ENCODE data around the gene EVL.
"Not testable (repeated sequence)": the region's sequence is repeated elsewhere in the genome, so short reads cannot be mapped to it uniquely, and the experiment has no call there.

DNA sequence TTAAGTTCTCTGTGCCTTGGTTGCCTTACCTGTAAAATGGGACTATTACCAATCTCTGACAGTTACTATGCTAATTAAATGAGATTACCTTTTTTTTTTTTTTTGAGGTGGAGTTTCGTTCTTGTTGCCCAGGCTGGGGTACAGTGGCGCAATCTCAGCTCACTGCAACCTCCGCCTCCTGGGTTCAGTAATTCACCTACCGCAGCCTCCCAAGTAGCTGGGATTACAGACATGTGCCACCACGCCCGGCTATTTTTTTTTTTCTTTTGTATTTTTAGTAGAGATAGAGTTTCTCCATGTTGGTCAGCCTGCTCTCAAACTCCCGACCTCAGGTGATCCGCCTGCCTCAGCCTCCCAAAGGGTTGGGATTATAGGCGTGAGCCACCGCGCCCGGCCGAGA lies 35.2 kb upstream of the EVL start:
- TF ChIP-seq POLR2A (IDR thresholded peaks at IDR 0.05; ENCODE audit: extremely low read depth, insufficient read length), result not testable (repeated sequence)
- TF ChIP-seq, protein P1, sequence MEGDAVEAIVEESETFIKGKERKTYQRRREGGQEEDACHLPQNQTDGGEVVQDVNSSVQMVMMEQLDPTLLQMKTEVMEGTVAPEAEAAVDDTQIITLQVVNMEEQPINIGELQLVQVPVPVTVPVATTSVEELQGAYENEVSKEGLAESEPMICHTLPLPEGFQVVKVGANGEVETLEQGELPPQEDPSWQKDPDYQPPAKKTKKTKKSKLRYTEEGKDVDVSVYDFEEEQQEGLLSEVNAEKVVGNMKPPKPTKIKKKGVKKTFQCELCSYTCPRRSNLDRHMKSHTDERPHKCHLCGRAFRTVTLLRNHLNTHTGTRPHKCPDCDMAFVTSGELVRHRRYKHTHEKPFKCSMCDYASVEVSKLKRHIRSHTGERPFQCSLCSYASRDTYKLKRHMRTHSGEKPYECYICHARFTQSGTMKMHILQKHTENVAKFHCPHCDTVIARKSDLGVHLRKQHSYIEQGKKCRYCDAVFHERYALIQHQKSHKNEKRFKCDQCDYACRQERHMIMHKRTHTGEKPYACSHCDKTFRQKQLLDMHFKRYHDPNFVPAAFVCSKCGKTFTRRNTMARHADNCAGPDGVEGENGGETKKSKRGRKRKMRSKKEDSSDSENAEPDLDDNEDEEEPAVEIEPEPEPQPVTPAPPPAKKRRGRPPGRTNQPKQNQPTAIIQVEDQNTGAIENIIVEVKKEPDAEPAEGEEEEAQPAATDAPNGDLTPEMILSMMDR (IDR thresholded peaks at IDR 0.05; ENCODE audit: low read depth, low read length), result not testable (repeated sequence)
- TF ChIP-seq, protein P2, sequence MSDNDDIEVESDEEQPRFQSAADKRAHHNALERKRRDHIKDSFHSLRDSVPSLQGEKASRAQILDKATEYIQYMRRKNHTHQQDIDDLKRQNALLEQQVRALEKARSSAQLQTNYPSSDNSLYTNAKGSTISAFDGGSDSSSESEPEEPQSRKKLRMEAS (IDR thresholded peaks at IDR 0.05; ENCODE audit: low read depth, low read length), result not testable (repeated sequence)
